Astrocyte of the spinal cord (primary cell): ENCODE data around the gene POLR3B.

Experiments
- DNase-seq: peaks from one replicate; pipeline ENCODE4 v3.0.0; 2011; ENCODE audit warnings: low read depth, low spot score
- H3K4me3 ChIP-seq: 2 replicates; pipeline ENCODE4 v1.5.1; 2011; ENCODE audit warnings: low read depth, mild to moderate bottlenecking, low read length, moderate library complexity
- in situ Hi-C: cut with HindIII; loops from 2 replicates; pipeline ENCODE4 v1.10.0; 2017; ENCODE audit warnings: low sequenced_read_pairs
- TF ChIP-seq, protein P1 (sequence below): IDR thresholded peaks from 2 replicates; pipeline ENCODE4 v1.5.1; 2012; ENCODE audit warnings: low read depth, mild to moderate bottlenecking, low read length, inconsistent platforms

POLR3B gene

DNA sequence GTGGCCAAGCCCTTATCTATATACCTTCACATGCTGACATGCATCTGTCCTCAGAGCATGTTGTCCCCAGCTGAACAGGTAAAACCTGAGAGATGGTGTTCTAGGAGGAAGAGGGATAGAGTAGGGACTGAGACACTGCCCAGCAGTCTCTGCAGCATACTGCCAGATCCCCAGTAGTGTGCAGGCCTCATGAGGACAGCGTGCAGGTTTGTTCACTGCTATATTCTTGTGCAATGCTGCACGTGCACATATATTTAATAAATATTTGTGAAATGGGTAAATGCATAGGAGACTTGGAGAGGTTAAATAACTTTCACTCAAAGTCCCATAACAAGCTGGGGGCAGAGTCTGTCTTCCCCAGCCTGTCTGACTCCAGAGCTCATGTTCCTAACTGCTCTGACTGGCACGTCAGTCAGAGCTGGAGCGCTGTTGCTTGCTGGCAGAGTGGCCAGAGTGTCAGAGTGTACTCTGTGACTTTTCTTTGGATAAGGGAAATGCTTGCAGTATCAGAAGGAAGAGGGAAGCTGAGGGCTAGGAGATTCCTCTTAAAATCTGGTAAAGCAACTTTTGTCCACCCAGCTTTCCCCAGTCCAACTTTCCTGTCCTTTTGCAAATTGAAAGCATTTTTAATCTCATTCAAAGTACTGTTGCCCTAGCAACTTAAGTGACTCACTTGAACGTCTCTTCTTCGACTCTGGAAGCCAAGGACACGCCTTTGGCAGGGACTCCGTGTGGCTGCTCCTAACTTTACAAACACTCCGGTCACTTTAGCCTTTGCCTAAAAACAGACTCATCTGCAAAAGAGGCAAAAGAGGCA is 14.9 kb upstream of the POLR3B start:
- in situ Hi-C loops = no loop called here
- peak; percentile 72 for DNase-seq
- TF ChIP-seq, protein P1, sequence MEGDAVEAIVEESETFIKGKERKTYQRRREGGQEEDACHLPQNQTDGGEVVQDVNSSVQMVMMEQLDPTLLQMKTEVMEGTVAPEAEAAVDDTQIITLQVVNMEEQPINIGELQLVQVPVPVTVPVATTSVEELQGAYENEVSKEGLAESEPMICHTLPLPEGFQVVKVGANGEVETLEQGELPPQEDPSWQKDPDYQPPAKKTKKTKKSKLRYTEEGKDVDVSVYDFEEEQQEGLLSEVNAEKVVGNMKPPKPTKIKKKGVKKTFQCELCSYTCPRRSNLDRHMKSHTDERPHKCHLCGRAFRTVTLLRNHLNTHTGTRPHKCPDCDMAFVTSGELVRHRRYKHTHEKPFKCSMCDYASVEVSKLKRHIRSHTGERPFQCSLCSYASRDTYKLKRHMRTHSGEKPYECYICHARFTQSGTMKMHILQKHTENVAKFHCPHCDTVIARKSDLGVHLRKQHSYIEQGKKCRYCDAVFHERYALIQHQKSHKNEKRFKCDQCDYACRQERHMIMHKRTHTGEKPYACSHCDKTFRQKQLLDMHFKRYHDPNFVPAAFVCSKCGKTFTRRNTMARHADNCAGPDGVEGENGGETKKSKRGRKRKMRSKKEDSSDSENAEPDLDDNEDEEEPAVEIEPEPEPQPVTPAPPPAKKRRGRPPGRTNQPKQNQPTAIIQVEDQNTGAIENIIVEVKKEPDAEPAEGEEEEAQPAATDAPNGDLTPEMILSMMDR = no peak
- H3K4me3 ChIP-seq = no peak overlapping the region

DNA sequence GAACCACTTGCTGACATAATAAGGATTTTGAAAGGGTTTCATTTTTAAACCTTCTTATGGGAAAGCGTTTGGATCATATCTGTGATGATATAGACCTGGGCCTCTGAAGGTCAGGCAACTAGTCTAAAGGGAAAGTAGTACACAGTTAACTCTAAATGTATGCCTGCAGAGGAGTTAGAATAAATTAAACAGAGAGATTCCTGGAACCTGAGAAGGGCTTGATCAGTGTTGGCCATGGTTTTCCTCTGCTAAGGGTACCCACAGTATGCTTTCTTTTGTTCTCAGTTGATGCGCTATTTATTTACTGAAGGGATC is 14.4 kb upstream of the POLR3B start:
- in situ Hi-C loops = no loop called here
- TF ChIP-seq, protein P1 = no peak

DNA sequence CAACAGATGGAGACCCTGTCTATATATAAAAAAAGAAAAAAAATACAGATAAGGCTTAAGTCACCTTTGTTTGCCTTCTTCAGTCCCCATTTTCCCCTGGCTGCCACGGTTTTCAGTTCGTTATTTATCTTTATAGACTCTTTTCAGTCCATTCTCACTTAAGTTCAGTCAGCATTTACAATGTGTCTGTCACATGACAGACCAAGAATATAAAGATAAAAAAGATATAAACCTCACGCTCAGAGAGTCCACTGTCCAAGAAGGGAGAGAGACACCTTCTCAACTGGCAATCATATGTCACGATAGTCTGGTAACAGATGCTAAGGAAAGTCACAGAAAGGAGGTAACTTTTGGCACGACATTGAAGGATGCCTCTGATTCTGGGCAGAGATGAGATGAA is 13.4 kb upstream of the POLR3B start:
- no peak for DNase-seq
- TF ChIP-seq, protein P1 = no peak
- no peak overlapping the region for H3K4me3 ChIP-seq
- in situ Hi-C loops = no loop called here

More for the DNA sequence above, 14.4 kb upstream of the POLR3B start:
- no peak overlapping the region for H3K4me3 ChIP-seq
- DNase-seq = no peak

DNA sequence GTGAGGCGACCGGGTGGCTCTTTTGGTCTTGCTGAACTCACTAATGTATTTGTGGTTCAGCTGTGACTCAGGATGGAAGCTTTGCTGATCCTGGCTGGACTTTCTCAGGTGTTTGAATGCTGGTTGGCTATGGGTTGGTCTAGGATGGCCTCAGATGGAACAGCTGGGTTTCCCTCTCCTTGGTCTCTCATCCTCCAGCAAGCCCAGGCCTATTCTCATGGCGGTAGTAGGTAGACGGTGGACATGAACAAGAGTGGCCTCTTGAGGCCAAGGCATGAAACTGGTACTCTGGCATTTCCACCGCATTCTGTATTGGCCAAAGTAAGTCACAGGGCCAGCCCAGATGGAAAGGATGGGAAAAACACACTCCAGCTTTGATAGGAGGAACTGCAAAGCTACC is 11.8 kb upstream of the POLR3B start:
- in situ Hi-C loops = no loop called here
- TF ChIP-seq, protein P1 = peak; percentile 52
- no peak overlapping the region for H3K4me3 ChIP-seq
- DNase-seq = peak; percentile 68

DNA sequence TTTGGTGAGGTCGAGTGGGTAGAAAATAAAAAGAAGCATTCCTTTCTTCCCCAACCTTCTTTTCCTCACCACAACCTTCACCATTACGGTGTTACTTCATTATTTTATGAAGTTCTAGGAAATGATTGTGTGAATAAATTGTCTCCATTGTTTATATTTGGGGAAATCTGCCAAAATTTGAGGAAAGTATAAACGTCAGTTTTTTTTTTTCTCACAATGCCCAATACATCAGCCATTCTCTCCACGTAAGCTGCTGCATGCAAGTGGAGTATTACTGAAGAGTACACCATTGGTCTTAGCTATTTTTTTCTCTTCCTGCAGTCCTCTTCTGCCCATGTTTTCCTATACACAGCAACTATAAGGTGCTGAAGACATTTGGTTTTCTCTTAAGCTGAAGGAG is 9.1 kb upstream of the POLR3B start:
- no peak for DNase-seq

DNA sequence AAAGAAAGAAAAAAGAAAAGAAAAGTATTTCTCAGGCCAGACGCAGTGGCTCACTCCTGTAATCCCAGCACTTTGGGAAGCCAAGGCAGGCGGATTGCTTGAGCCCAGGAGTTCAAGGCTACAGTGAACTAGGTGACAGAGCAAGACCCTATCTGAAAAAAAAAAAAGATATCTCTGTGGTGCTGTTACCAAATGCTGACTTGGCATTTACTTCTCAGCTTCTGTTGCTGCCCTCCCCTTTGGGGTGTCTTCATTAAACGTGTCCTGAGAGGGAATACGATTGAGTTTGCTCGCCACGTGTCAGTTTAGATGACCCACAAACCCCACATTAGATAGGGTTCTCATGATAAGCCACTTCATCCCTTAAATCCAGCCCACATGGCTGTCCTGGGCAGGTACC is 4.4 kb upstream of the POLR3B start:
- no peak overlapping the region for H3K4me3 ChIP-seq
- in situ Hi-C loops = no loop called here
- no peak for DNase-seq
- TF ChIP-seq, protein P1 = no peak

More for the DNA sequence above, 9.1 kb upstream of the POLR3B start:
- no peak overlapping the region for H3K4me3 ChIP-seq
- TF ChIP-seq, protein P1 = no peak
- in situ Hi-C loops = no loop called here
